ENCODE data around the gene TYR.
"Not testable (repeated sequence)": the region's sequence is repeated elsewhere in the genome, so short reads cannot be mapped to it uniquely, and the experiment has no call there.

The TYR gene

GRCh38 chr11:89272540-89273088, 94.9 kb downstream of the TYR start:
- DNase-seq (ENCODE audit: low read depth): not testable (repeated sequence)

GRCh38 chr11:89273220-89273619, 95.5 kb downstream of the TYR start:
- DNase-seq (ENCODE audit: low read depth): not testable (repeated sequence)

DNA sequence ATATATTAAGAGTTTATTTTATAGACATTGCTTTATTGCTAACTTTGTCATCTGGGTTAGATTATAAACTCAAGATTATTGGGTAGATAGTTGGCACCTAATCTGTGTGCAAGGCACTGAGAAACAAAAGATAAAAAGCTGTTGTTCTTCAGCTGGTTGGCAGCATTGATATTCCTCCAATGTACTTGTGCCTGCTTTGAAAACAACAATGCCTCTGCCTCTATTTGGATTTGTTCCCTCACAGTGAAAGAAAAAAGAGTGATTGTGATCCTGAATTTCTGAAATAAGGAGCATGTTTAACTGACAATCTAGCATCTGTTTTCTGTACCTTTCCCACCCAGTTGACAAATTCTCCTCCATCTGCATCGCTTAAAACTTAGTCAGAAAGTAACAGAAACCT, 98.3 kb downstream of the TYR start:
- DNase-seq (ENCODE audit: low read depth): no peak

DNA sequence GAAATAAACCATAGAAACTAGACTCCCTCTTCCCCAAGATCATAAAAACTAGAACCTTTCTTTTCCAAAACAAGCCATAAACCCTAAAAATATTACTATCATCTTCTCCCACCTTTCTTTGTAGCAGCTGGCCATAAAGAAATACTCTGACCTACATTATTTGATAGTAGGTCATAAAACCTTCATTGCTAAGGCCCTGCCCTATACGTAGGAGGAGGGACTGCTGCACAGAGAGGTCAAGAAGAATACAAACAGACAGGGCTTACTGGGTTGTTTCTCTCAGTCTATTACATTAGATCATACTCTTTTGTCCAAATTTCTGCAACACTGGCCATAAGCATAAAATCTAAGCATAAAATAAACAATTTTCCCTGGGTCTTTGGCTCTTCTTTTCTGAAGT, 101.5 kb downstream of the TYR start:
- DNase-seq (ENCODE audit: low read depth): no peak

DNA sequence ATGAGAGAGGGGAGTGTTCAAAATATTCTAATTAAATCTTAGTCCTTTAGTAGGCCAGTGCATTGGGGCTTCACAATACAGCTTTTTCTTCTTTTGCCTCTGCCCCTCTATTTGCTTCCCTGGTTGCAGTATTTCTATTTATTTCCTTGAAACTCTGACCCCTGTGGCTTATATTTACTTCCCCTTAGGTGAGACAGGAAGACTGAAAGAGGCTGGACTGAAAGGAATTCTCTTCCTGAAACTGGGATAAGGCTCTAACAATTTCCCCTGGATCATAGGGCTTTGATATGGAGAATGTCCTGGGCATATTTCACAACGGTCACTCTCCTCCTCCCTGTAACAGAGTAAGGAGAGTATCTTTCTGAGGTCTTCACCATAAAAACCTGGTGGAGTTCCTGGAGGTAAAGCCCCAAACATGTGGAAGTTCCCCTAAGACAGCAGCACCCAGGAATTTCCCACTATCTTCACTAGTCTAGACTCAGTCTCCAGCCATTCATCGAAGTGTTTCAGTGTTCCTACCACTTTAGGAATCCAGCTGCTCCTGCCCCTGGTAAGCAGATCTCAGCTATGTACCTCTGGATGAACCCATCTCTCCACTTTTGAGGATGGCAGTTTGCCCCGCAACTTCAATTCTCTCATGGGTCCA, 103.5 kb downstream of the TYR start:
- not testable (repeated sequence) for DNase-seq (ENCODE audit: low read depth)

DNA sequence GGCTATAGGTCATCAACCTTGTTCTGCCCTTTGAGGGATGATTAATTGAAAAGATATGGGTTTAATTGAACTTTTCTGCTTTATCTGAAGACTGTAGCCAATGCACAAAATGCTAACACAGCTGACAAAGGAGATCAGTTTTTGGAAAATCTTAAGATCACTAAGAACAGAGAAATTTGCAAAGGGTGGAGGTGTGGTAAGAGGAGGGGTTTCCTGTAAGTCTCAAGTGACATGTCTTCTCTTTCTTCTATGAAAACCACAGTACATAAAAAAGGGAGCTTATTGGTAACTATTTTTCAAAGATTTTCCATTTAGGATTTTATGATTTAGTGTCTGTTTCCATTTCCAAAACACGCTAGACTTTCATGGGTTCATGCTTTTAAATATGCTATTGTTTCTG, 108.9 kb downstream of the TYR start:
- DNase-seq (ENCODE audit: low read depth): not testable (repeated sequence)

DNA sequence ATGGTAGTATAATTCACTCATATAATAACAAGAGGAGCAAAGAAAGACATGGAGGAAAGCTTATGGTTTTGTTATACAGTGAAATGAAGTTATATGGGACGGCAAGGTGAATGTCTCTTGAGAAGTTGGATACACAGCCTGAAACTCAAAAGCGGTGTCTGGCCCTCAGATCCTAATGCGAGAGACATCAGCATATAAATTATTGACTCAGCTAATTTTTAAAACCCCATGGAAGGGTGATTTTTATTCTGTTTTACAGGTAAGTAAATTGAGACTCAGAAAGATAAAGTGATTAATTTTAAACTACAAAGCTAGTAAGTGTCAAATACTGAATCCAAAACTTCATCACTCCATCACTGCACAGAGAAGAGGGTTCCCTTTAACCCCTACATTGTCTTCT, 110.3 kb downstream of the TYR start:
- not testable (repeated sequence) for DNase-seq (ENCODE audit: low read depth)

- DNase-seq (ENCODE audit: low read depth): peak; percentile 1
These were observed 116.4 kb downstream of the TYR start for GRCh38 chr11:89293965-89294679.

DNA sequence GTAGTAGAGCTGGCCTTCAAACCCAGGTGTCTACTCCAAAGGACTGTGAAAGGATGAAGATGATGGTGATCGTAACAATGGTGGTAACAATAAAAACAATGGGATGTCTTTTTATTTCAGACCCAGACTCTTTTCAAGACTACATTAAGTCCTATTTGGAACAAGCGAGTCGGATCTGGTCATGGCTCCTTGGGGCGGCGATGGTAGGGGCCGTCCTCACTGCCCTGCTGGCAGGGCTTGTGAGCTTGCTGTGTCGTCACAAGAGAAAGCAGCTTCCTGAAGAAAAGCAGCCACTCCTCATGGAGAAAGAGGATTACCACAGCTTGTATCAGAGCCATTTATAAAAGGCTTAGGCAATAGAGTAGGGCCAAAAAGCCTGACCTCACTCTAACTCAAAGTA, 117.3 kb downstream of the TYR start:
- not testable (repeated sequence) for DNase-seq (ENCODE audit: low read depth)

DNA sequence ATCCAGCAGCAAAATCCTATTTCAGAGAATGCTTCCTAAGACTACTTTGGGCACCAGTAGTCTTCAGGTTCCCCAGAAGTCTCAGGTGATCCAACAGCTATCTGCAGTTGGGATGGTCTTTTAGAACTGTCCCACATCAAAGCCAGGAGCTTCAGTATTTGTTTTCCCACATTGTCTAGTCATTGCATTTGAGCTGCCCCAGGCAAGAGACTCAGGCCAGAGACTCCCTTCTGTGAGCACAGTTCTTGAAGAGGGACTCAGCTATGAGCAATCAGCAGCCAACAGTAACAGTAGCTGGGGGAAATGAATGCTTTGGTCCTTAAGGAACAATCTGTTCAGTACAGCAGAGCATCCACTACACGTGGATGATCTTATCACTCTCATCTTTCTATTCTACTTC, 125.4 kb downstream of the TYR start:
- not testable (repeated sequence) for DNase-seq (ENCODE audit: low read depth)

GRCh38 chr11:89308272-89308671, 130.6 kb downstream of the TYR start:
- not testable (repeated sequence) for DNase-seq (ENCODE audit: low read depth)

- not testable (repeated sequence) for DNase-seq (ENCODE audit: low read depth)
These were observed 131.8 kb downstream of the TYR start for GRCh38 chr11:89309321-89309985.

GRCh38 chr11:89310607-89311006, 132.9 kb downstream of the TYR start:
- not testable (repeated sequence) for DNase-seq (ENCODE audit: low read depth)

DNA sequence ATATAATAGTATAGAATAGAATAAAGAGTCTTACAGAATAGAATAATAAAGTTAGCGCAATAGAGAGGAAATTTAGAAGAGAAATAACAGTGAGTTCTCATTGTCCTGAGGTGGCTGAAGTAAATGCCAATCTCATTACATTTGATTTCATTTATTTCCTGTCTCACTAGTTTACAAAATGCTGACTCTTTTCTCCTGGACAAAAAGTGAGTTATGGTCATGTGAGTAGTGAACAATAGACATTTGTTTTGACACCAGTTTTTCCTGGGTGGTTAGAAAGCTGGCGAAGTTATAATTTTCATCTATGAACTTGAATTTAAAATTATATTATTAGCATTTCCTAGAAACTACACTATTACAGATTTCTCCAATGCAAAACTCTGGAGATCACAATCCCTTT, 143.7 kb downstream of the TYR start:
- DNase-seq (ENCODE audit: low read depth): no peak

DNA sequence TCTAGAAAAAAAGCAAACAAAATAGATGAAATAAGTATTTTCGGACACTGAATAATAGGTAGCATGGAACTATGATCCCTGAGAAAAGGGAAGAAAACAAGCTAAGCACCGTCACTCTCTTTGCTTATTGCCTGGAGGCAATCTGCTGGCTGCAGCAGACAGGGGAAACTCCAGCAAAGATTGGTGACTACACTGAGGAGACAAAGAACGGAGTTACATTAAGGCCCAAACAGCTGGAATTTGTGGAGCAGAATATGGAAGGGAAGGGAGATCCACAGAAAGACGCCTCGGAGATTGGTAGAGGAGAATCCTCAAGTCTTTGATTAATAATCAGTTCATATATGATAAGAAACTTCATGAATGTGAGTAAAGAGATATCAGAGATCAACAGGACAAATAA, 150.2 kb downstream of the TYR start:
- no peak for DNase-seq (ENCODE audit: low read depth)

- DNase-seq (ENCODE audit: low read depth): not testable (repeated sequence)
These were observed 154.3 kb downstream of the TYR start for GRCh38 chr11:89331940-89332339.

DNA sequence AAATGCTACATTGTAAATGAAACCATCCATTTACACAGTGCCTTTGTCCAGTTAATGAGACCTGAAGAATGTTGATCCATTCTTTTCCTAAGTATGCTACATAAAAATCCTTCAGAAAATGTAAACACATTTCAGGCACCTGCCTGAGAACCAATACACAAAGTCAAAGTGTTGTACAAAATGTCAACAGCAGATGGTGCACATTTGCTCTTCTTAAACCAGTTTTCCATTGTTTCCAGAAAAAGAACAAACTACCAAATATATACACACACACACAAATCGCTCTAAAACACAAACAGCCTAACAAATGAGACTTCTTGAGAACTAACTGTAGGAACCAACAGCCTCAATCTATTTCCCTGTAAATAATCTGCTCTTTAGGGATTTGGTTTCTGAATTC, 156.0 kb downstream of the TYR start:
- peak; percentile 5 for DNase-seq (ENCODE audit: low read depth)

- not testable (repeated sequence) for DNase-seq (ENCODE audit: low read depth)
These were observed 159.5 kb downstream of the TYR start for GRCh38 chr11:89337100-89337650.

DNA sequence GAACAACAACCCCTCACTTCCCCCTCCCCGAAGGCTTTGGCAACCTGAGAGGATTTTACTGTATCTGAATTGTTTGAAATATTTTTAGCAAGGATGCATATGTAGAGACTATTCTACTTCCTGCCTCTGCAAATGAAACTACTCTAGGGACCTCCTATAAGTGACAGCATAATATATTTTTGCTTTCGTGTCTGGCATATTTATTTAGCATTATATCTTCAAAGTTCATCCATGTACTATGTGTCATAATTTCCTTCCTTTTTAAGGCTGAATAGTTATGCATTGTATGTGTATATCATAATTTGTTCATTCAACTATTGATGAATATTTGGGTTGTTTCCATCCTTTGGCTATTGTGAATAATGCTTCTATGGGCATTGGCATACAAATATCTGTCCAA, 160.4 kb downstream of the TYR start:
- not testable (repeated sequence) for DNase-seq (ENCODE audit: low read depth)

DNA sequence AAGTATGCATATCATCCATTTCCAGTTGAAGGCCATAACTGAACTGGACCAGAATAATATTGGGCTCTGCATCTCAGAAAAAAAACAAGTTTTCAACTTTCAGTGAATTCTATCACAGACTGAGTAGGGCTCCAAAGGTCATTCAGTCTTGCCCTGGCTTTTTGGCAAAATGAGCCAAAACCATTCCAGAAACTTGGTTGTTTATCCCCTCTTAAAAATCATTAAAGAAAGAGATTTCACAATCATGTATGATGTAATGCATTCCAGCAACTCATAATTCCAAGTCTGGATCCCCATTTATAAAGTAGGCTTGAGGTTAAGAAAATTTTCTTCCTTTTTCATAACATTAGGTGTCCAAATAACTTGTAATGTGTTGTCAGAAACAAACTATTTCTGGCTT, 162.8 kb downstream of the TYR start:
- DNase-seq (ENCODE audit: low read depth): not testable (repeated sequence)

- not testable (repeated sequence) for DNase-seq (ENCODE audit: low read depth)
These were observed 165.4 kb downstream of the TYR start for GRCh38 chr11:89342880-89343572.

Data from fibroblast of the conjunctiva (primary cell).